GM12892 (cell line): ENCODE data around the gene DLG2.

Experiments used
- POLR2A ChIP-seq: IDR thresholded peaks from 2 replicates; pipeline ENCODE4 v1.6.1; 2011; ENCODE audit warnings: low read depth, low read length, control low read depth
- POLR2AphosphoS5 ChIP-seq: IDR thresholded peaks from 2 replicates; pipeline ENCODE4 v1.6.1; 2011; ENCODE audit warnings: low read depth, low read length, control low read depth
- TAF1 ChIP-seq: IDR thresholded peaks from 2 replicates; pipeline ENCODE4 v1.6.1; 2011; ENCODE audit warnings: low read depth, mild to moderate bottlenecking, control low read depth, low read length, borderline replicate concordance

DNA sequence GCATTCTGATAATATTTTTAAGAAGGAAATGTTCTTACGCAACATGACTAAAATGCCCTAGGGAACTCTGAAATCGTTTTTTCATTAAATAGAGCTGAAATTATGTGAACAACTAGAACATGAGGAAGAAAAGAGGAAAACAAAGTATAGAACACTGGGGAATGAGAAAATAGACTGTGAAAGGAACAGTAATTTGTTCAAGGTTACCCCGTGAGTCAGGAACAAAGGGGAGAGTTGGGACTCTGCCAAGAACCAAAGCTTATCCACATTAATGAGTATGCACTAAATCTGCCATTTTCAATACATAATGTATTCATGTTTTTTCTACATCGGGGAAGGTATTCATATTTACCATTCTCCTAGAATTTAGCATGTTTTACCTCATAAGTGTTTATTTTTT lies 1379.2 kb downstream of the DLG2 start:
- TF ChIP-seq POLR2A (no peak), POLR2AphosphoS5 (no peak), TAF1 (no peak)
